K562 (cell line): ENCODE data around the gene CRIP3. TPM values are rescaled to one million over a fixed set of nuclear protein-coding genes. Genes with fewer than 3 reads are reported as not detected.
A peak's percentile ranks its signal among the peaks of the same experiment; 100 is the strongest.

Experiments used
- ATAC-seq: fragments of 200-7000 bp; cut with Tn5 transposase; 3 replicates; pipeline ENCODE4 v1.9.1; 2020; ENCODE audit warnings: moderate library complexity
- BruUV-seq: library from RNA; stranded (reverse); fragments of 400-500 nt; replicated peaks from 2 replicates; lab custom pipeline; 2021; lab: Mats Ljungman, UMichigan
- CTCF ChIA-PET: fragments of 300-600 bp; formaldehyde crosslinking; extraction: SDS; loops from one replicate; lab custom pipeline; 2021; ENCODE audit warnings: low intra/inter-chr PET ratio; lab: Yijun Ruan, JAX
- POLR2A ChIA-PET: fragments of 300-600, 350-650 bp; sonication (Branson Sonifier 250); formaldehyde crosslinking; extraction: SDS; loops from one replicate; lab custom pipeline; 2021; ENCODE audit warnings: antibody characterized with exemption, inconsistent platforms; lab: Yijun Ruan, JAX
- DNase-seq, 4 experiments: peaks; one replicate each; pipeline versions ENCODE4 v3.0.0 to v3.0.0-alpha.2; 2011 to 2018; ENCODE audit warnings: low spot score in 3 of 4, mixed read lengths in 3 of 4; ENCODE audit errors: extremely low read depth in 1 of 4
- FAIRE-seq: peaks from 2 replicates; lab custom pipeline; 2011; peaks lifted over from hg19 to GRCh38; lab: Jason Lieb, UNC
- H2AFZ ChIP-seq: 2 replicates; pipeline ENCODE4 v1.6.0; 2011; ENCODE audit warnings: low read depth, low read length, control low read depth, inconsistent platforms
- H3K27ac ChIP-seq: fragments of 200-600 bp; 3 replicates; pipeline ENCODE4 v1.8.0; 2011; ENCODE audit warnings: low read depth, mild to moderate bottlenecking, control low read depth, inconsistent platforms, low read length, moderate library complexity, mixed read lengths; ENCODE audit errors: extremely low read depth
- H3K27me3 ChIP-seq, 2 experiments: fragments of 300-600 bp in 1 of 2; 2 replicates in 1 of 2; 3 replicates in 1 of 2; pipeline versions ENCODE4 v1.6.0 to v1.8.0; 2011; ENCODE audit warnings: inconsistent platforms in 2 of 2, low read length in 2 of 2, mild to moderate bottlenecking in 1 of 2, mixed read lengths in 1 of 2, moderate library complexity in 1 of 2; ENCODE audit not compliant: control insufficient read depth in 2 of 2, insufficient read depth in 2 of 2
- H3K36me3 ChIP-seq: fragments of 300-600 bp; 3 replicates; pipeline ENCODE4 v1.8.0; 2011; ENCODE audit warnings: mild to moderate bottlenecking, low read length, inconsistent platforms; ENCODE audit not compliant: control insufficient read depth, insufficient read depth
- H3K4me1 ChIP-seq, 2 experiments: fragments of 200-600 bp in 1 of 2; replicated peaks in 1 of 2; 2 replicates in 1 of 2; 3 replicates in 1 of 2; pipeline versions ENCODE4 v1.5.1 to v1.8.0; 2011; ENCODE audit warnings: inconsistent platforms in 2 of 2, low read length in 2 of 2, mild to moderate bottlenecking in 1 of 2, mixed read lengths in 1 of 2, moderate library complexity in 1 of 2; ENCODE audit not compliant: control insufficient read depth in 2 of 2, insufficient read depth in 2 of 2
- H3K4me2 ChIP-seq: 2 replicates; pipeline ENCODE4 v1.6.1; 2011; ENCODE audit warnings: low read length, control low read depth, inconsistent platforms, mixed read lengths; ENCODE audit not compliant: insufficient read depth
- H3K4me3 ChIP-seq: fragments of 200-600 bp; sonication (generic), shearing (Covaris generic); 2 replicates; pipeline ENCODE4 v1.5.1; 2016; ENCODE audit warnings: control low read depth, inconsistent platforms
- H3K79me2 ChIP-seq: fragments of 200-600 bp; 3 replicates; pipeline ENCODE4 v1.8.0; 2011; ENCODE audit warnings: low read length, inconsistent platforms; ENCODE audit not compliant: control insufficient read depth, insufficient read depth
- H3K9ac ChIP-seq, 2 experiments: 2 replicates each; pipeline versions ENCODE4 v1.6.0 to v1.6.1; 2011; ENCODE audit warnings: low read depth in 2 of 2, low read length in 2 of 2, control low read depth in 1 of 2, inconsistent platforms in 1 of 2, mild to moderate bottlenecking in 1 of 2, mixed read lengths in 1 of 2; ENCODE audit not compliant: insufficient read depth in 1 of 2
- H3K9me1 ChIP-seq: one replicate; pipeline ENCODE4 v1.6.0; 2011; ENCODE audit warnings: inconsistent platforms, mild to moderate bottlenecking, low read length, moderate library complexity; ENCODE audit not compliant: control insufficient read depth, insufficient read depth
- H3K9me3 ChIP-seq: replicated peaks from 2 replicates; pipeline ENCODE4 v1.5.1; 2011; ENCODE audit warnings: low read depth, low read length, inconsistent platforms; ENCODE audit not compliant: control insufficient read depth, insufficient read depth
- H4K20me1 ChIP-seq: replicated peaks from 2 replicates; pipeline ENCODE4 v1.6.1; 2011; ENCODE audit warnings: low read length, inconsistent platforms, mixed read lengths; ENCODE audit not compliant: control insufficient read depth, insufficient read depth
- ARNT ChIP-seq, 2 experiments: fragments of 450-650 bp; IDR thresholded peaks; 2 replicates each; pipeline ENCODE4 v1.6.1; 2016; ENCODE audit warnings: mild to moderate bottlenecking in 1 of 2
- CCAR2 ChIP-seq: fragments of 200-400 bp; formaldehyde crosslinking; IDR thresholded peaks from 2 replicates; pipeline ENCODE4 v1.6.1; 2017; ENCODE audit warnings: mild to moderate bottlenecking, low read depth, low read length
- CGGBP1 ChIP-seq: fragments of 250-450 bp; sonication (Bioruptor Pico); IDR thresholded peaks from 2 replicates; pipeline ENCODE4 v1.9.0; 2021; ENCODE audit warnings: mild to moderate bottlenecking
- HDAC1 ChIP-seq, 2 experiments: fragments of 450-650 bp; IDR thresholded peaks; 2 replicates each; pipeline ENCODE4 v1.6.1; 2016 to 2017; ENCODE audit warnings: inconsistent platforms in 1 of 2, mild to moderate bottlenecking in 1 of 2, moderate library complexity in 1 of 2
- HMBOX1 ChIP-seq: sonication (generic); IDR thresholded peaks from 2 replicates; pipeline ENCODE4 v1.6.1; 2016
- HNRNPUL1 ChIP-seq: fragments of 200-400 bp; formaldehyde crosslinking; IDR thresholded peaks from 2 replicates; pipeline ENCODE4 v1.6.1; 2017; ENCODE audit warnings: low read length
- MAZ ChIP-seq, 2 experiments: fragments of 450-650 bp in 1 of 2; sonication (generic) in 1 of 2; formaldehyde crosslinking; IDR thresholded peaks in 1 of 2; conservative IDR thresholded peaks in 1 of 2; 2 replicates each; pipeline versions ENCODE4 v1.4.0 to v1.5.0; 2020; ENCODE audit warnings: mild to moderate bottlenecking in 1 of 2, missing genetic modification reagents in 1 of 2
- NRF1 ChIP-seq, 2 experiments: fragments of 450-650 bp; IDR thresholded peaks in 1 of 2; conservative IDR thresholded peaks in 1 of 2; 2 replicates each; pipeline ENCODE4 v1.6.1; 2014; ENCODE audit warnings: mild to moderate bottlenecking in 2 of 2
- SIX5 ChIP-seq, 2 experiments: IDR thresholded peaks; 2 replicates each; pipeline ENCODE4 v1.6.1; 2011; ENCODE audit warnings: low read length in 2 of 2, borderline replicate concordance in 1 of 2, low read depth in 1 of 2, mild to moderate bottlenecking in 1 of 2, moderate library complexity in 1 of 2; ENCODE audit not compliant: insufficient read depth in 1 of 2
- TARDBP ChIP-seq: fragments of 450-650 bp; IDR thresholded peaks from 2 replicates; pipeline ENCODE4 v1.6.1; 2016
- ZNF707 ChIP-seq: fragments of 250-450 bp; sonication (Bioruptor Pico); conservative IDR thresholded peaks from 2 replicates; pipeline ENCODE4 v1.8.0; 2022; ENCODE audit warnings: inconsistent platforms, mild to moderate bottlenecking, moderate library complexity
- ZNF717 ChIP-seq: fragments of 250-450 bp; sonication (Bioruptor Pico); IDR thresholded peaks from 2 replicates; pipeline ENCODE4 v1.5.0; 2021
- WGBS: fragments of 100-300 bp; shearing (Covaris generic); methylation state at CpG from one replicate; pipeline ENCODE4 v1.1.6; 2016; ENCODE audit warnings: low coverage, mixed read lengths; ENCODE audit not compliant: insufficient coverage; ENCODE audit errors: missing lambda C conversion rate; 5-methylcytosine and 5-hydroxymethylcytosine counted together
- in situ Hi-C: fragments of 300-500 bp; cut with MboI; formaldehyde crosslinking; loops from 4 replicates; pipeline ENCODE4 v1.15.0; 2018; ENCODE audit warnings: inconsistent platforms, mixed read lengths
- intact Hi-C: fragments of 100-400 bp; cut with micrococcal nuclease; formaldehyde crosslinking; loops from 2 replicates; pipeline ENCODE4 v1.14.2; 2022
- polyA plus RNA-seq, 8 experiments: library from polyadenylated mRNA; depleted of rRNA in 4 of 8; stranded (reverse) in 5 of 8; unstranded in 3 of 8; fragments of >200 nt; fragmentation: Nextera tagmentation in 2 of 8; fragmentation: Illumina TruSeq in 1 of 8; extraction: Ambion mirVana in 2 of 8; extraction: Trizol in 1 of 8; gene quantifications; 2 replicates each; pipeline versions ENCODE4 v1.2.1 to v1.2.3, GENCODE V29; 2011 to 2014; ENCODE audit warnings: inconsistent platforms in 1 of 8, missing spikeins in 1 of 8
- total RNA-seq, 7 experiments: library from RNA; depleted of rRNA in 6 of 7; stranded (reverse); fragments of >200 nt in 6 of 7; fragmentation: Illumina TruSeq in 2 of 7; extraction: Trizol in 2 of 7; gene quantifications; 2 replicates each; pipeline versions ENCODE4 v1.2.1 to v1.2.3, GENCODE V29; 2011 to 2021; ENCODE audit warnings: low replicate concordance in 1 of 7

The CRIP3 gene
- total and polyA plus RNA-seq, 9 of the 15 experiments (the other 6 are each of a cell fraction or from before 2014, with no cell fraction given), result 0.36 to 2.1 (median 0.87) TPM

- TF ChIP-seq HDAC1 (IDR thresholded peaks at IDR 0.05) (peak in 1 of 2 experiments; percentile 88; a peak in 2 of 4 replicates), NRF1 (conservative IDR thresholded peaks at IDR 0.05 in 1 of 2, IDR thresholded peaks at IDR 0.05 in 1 of 2) (peak; percentile 54 to 60)
Measured at GRCh38 chr6:43267619-43268354, 40.8 kb downstream of the CRIP3 start (continued).

- no TSS peak for BruUV-seq
- no peaks in the 10 kb centered on the region for H3K9me1 ChIP-seq
- no peak overlapping the region for H3K9ac ChIP-seq
- no peaks in the 10 kb centered on the region for H3K36me3 ChIP-seq
- no peak overlapping the region for H3K27ac ChIP-seq
- H4K20me1 ChIP-seq, result peaks cover 4% of the 10 kb centered on the region; the same call in 1 of the 2 replicates
- H3K27me3 ChIP-seq, result peaks cover 0 to 5% of the 10 kb centered on the region in 2 experiments; a peak in 2 of 5 replicates
- H3K9me3 ChIP-seq, result no peaks in the 10 kb centered on the region
- peaks cover 28 to 45% of the 10 kb centered on the region in 2 experiments for H3K4me1 ChIP-seq
- H2AFZ ChIP-seq, result no peak overlapping the region
- H3K4me3 ChIP-seq, result no peak overlapping the region
- in situ Hi-C loops, result no loop called here
- intact Hi-C loops, result loop anchor here (10.0 kb wide), 2 partner anchors 361 to 809 kb away; no protein-coding TSS in a partner anchor
- no peak for ATAC-seq
- CTCF ChIA-PET, result interaction anchor here (0.7 kb wide), 1 partner anchor 240 kb away, joined by 3 read pairs; no protein-coding TSS in a partner anchor
- WGBS, result 41% methylated on average over 6 of the region's 6 CpGs
- no peak overlapping the region for H3K4me2 ChIP-seq
- H3K79me2 ChIP-seq, result no peaks in the 10 kb centered on the region
- TF ChIP-seq ZNF707 (CRISPR knock-in tag), result no peak
- TF ChIP-seq ZNF717 (CRISPR knock-in tag), result no peak
- TF ChIP-seq SIX5 (IDR thresholded peaks at IDR 0.05; ENCODE audit: borderline replicate concordance in 1 of 2, insufficient read depth in 1 of 2, low read depth in 1 of 2, low read length in 2 of 2), result no peak
- no peak for TF ChIP-seq ARNT (IDR thresholded peaks at IDR 0.05)
- TF ChIP-seq CGGBP1 (CRISPR knock-in tag), result no peak
- TF ChIP-seq MAZ (CRISPR knock-in tag; conservative IDR thresholded peaks at IDR 0.05 in 1 of 2, IDR thresholded peaks at IDR 0.05 in 1 of 2), result no peak
- no peak for TF ChIP-seq HNRNPUL1
- TF ChIP-seq CCAR2, result no peak
- TF ChIP-seq HMBOX1, result no peak
- no peak for TF ChIP-seq TARDBP
- POLR2A ChIA-PET, result interaction anchor here (0.6 to 0.9 kb wide), 3 partner anchors 11 to 224 kb away, joined by 3 to 4 read pairs (median 3); no protein-coding TSS in a partner anchor
- no peak for FAIRE-seq
- DNase-seq, result no peak
Measured at GRCh38 chr6:43265564-43265963, 43.1 kb downstream of the CRIP3 start.
